Urinary bladder (tissue), 4 donors: ENCODE results near the gene KCNMA1. TPM values are rescaled to one million over a fixed set of nuclear protein-coding genes. Genes with fewer than 3 reads are reported as not detected.

Source experiments
- DNase-seq: peaks from one replicate; pipeline ENCODE4 v3.0.0-alpha.2; 2015; ENCODE audit errors: extremely low spot score
- H3K27ac ChIP-seq: one replicate; pipeline ENCODE4 v1.5.1; 2013; ENCODE audit warnings: low read depth, mild to moderate bottlenecking, moderate library complexity
- H3K36me3 ChIP-seq: one replicate; pipeline ENCODE4 v1.6.1; 2013; ENCODE audit warnings: mild to moderate bottlenecking, moderate library complexity; ENCODE audit not compliant: insufficient read depth
- H3K4me1 ChIP-seq: one replicate; pipeline ENCODE4 v1.6.1; 2013; ENCODE audit warnings: mild to moderate bottlenecking, moderate library complexity; ENCODE audit not compliant: insufficient read depth
- H3K4me3 ChIP-seq: one replicate; pipeline ENCODE4 v1.5.1; 2013; ENCODE audit warnings: low read depth, low read length
- WGBS: extraction: QIAGEN DNeasy Blood & Tissue Kit; methylation state at CpG from one replicate; pipeline ENCODE4 v1.1.7; 2013; 5-methylcytosine and 5-hydroxymethylcytosine counted together
- polyA plus RNA-seq: library from polyadenylated mRNA; stranded (reverse); fragments of 200-250 nt; gene quantifications from one replicate; pipeline ENCODE4 v1.2.3, GENCODE V29; 2013
- total RNA-seq: library from RNA; depleted of rRNA; stranded (reverse); fragments of >200 nt; gene quantifications from one replicate; pipeline ENCODE4 v1.2.3, GENCODE V29; 2014
- donor health status: healthy with polysubstance abuse.
- donor health status: healthy.

KCNMA1 gene
- total and polyA plus RNA-seq, 2 donors: 105 to 107 TPM

GRCh38 chr10:77068272-77068671 lies 569.3 kb downstream of the KCNMA1 start:
- DNase-seq: no peak
- Histone ChIP-seq H3K4me1 (no peaks in the 10 kb centered on the region), H3K4me3 (no peak overlapping the region), H3K27ac (no peak overlapping the region), H3K36me3 (no peaks in the 10 kb centered on the region)
- WGBS: 94% methylated on average over 4 of the region's 4 CpGs

DNA sequence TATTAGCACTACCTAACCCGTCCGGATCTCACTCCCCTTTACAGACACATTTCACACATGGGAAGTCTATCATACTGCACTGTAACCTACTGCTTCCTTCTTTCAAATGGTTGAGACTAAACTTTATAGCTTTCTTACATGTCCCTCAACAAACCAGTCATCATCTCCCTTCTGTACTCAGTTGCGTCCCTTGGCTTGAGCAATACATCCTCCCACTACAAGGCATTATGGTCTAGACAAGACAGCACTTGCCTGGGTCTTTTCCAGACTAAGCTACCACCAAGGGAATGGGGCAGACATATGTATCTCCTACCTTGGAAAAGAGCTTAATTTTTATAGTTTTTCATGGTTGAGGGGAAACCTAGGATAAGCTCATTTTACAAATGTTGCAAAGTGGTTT lies 575.2 kb downstream of the KCNMA1 start:
- no peaks in the 10 kb centered on the region for H3K4me1 ChIP-seq
- DNase-seq: no peak
- H3K36me3 ChIP-seq: no peaks in the 10 kb centered on the region
- 91% methylated on average over 3 of the region's 3 CpGs for WGBS
- no peak overlapping the region for H3K4me3 ChIP-seq
- no peak overlapping the region for H3K27ac ChIP-seq

DNA sequence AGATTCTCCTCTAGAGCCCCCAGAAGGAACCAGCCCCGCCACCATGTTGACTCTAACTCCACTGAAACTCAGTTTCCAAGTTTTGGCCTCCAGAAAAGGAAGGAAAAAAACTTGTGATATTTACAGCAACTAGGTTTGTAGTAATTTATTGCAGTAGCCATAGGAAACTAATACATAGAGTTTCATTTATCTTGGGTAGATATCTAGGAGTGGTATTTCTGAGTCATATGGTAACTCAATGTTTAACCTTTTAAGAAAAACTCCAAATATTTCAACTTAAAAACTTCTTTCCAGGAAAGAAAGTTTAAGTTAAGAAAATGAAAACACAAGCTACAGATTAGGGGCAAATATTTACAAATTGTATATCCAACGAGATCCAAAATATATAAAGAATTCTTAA lies 576.7 kb downstream of the KCNMA1 start:
- no peaks in the 10 kb centered on the region for H3K36me3 ChIP-seq
- no peak overlapping the region for H3K27ac ChIP-seq
- no peaks in the 10 kb centered on the region for H3K4me1 ChIP-seq
- H3K4me3 ChIP-seq: no peak overlapping the region
- 83% methylated on average over 2 of the region's 2 CpGs for WGBS
- no peak for DNase-seq

DNA sequence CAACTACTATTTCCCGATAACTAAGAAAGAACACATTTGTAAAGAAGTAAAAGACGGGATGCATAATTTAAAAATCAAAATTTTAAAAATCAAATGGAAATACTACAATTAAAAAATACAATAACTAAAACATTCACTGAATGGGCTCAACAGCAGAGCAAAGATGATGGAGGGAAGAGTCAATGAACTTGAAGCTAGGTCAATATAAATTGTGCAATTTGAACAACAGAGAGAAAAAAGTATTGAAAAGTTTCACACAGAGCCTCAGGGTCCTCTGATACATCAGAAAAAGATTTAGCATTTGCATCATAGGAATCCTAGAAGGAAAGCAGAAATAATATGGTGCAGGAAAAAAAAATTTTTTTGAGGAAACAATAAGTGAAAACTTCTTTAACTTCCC lies 581.0 kb downstream of the KCNMA1 start:
- DNase-seq: no peak
- H3K36me3 ChIP-seq: no peaks in the 10 kb centered on the region
- H3K27ac ChIP-seq: no peak overlapping the region
- WGBS: 93% methylated on average over 2 of the region's 2 CpGs
- no peaks in the 10 kb centered on the region for H3K4me1 ChIP-seq
- no peak overlapping the region for H3K4me3 ChIP-seq

DNA sequence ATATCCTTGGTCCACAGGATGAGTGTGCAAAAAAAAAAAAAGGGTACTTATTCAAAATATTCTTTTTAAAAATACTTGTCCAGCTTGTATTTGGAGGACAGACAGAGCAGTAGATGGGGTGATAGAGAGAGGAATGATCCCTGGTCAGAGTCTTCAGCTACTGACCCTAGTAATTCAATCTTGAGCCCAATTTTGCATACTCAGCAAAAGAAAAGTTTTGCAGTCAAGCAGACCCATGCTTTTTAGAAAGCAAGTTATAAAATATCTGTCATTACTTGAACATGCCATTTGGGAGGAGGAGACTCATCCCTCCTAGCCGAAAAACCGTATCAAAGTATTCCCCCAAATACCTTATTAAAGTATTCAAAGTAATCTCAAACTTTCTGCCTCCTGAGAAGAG lies 585.0 kb downstream of the KCNMA1 start:
- 89% methylated on average over 2 of the region's 2 CpGs for WGBS
- no peak for DNase-seq
- Histone ChIP-seq H3K36me3 (no peaks in the 10 kb centered on the region), H3K27ac (no peak overlapping the region), H3K4me1 (no peaks in the 10 kb centered on the region), H3K4me3 (no peak overlapping the region)

DNA sequence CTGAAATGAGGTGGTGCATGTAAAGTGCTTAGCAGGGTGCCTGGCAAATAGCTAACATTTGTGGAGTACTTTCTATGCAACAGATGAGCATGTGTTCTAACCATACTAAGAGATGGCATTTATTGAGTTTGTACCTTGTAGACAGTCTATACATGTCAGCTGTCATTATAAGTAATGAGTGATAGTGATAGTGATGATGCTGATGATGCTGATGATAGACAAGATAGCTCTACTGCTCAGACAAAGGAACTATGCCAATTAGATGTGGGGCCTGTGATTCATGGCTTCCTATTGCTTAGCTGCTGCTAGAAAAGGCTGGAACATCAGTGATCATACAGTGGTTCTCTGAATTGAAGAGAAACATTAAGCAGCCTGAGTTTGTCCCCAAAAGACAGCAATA lies 585.8 kb downstream of the KCNMA1 start:
- Histone ChIP-seq H3K4me1 (no peaks in the 10 kb centered on the region), H3K4me3 (no peak overlapping the region), H3K27ac (no peak overlapping the region), H3K36me3 (no peaks in the 10 kb centered on the region)
- DNase-seq: no peak

GRCh38 chr10:77049896-77050295 lies 587.7 kb downstream of the KCNMA1 start:
- no peak overlapping the region for H3K4me3 ChIP-seq
- no peak overlapping the region for H3K27ac ChIP-seq
- H3K4me1 ChIP-seq: no peaks in the 10 kb centered on the region
- WGBS: 84% methylated on average over 3 of the region's 3 CpGs
- no peak for DNase-seq
- no peaks in the 10 kb centered on the region for H3K36me3 ChIP-seq

- H3K4me1 ChIP-seq: no peaks in the 10 kb centered on the region
Measured at GRCh38 chr10:77049146-77049545, 588.5 kb downstream of the KCNMA1 start.

GRCh38 chr10:77045085-77045484 lies 592.5 kb downstream of the KCNMA1 start:
- WGBS: 84% methylated on average over 2 of the region's 2 CpGs
- H3K4me3 ChIP-seq: no peak overlapping the region
- no peaks in the 10 kb centered on the region for H3K4me1 ChIP-seq
- no peaks in the 10 kb centered on the region for H3K36me3 ChIP-seq
- DNase-seq: no peak
- no peak overlapping the region for H3K27ac ChIP-seq

More at GRCh38 chr10:77049146-77049545, 588.5 kb downstream of the KCNMA1 start:
- Histone ChIP-seq H3K36me3 (no peaks in the 10 kb centered on the region), H3K4me3 (no peak overlapping the region), H3K27ac (no peak overlapping the region)
- WGBS: 91% methylated on average over 3 of the region's 3 CpGs
- no peak for DNase-seq

DNA sequence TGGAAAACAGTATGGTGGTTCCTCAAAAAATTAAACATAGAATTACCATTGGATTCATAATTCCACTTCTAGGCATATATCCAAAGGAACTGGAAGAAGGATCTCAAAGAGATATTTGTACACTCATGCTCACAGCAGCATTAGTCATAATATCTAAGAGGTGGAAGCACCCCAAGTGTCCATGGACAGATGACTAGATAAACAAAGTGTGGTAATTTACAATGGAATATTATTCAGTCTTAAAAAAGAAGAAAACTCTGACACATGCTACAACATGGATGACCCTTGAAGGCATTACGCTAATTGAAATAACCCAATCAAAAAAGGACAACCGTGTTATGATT lies 594.2 kb downstream of the KCNMA1 start:
- no peaks in the 10 kb centered on the region for H3K36me3 ChIP-seq
- DNase-seq: no peak
- no peak overlapping the region for H3K27ac ChIP-seq
- WGBS: 95% methylated on average over 2 of the region's 2 CpGs
- H3K4me3 ChIP-seq: no peak overlapping the region
- H3K4me1 ChIP-seq: no peaks in the 10 kb centered on the region

DNA sequence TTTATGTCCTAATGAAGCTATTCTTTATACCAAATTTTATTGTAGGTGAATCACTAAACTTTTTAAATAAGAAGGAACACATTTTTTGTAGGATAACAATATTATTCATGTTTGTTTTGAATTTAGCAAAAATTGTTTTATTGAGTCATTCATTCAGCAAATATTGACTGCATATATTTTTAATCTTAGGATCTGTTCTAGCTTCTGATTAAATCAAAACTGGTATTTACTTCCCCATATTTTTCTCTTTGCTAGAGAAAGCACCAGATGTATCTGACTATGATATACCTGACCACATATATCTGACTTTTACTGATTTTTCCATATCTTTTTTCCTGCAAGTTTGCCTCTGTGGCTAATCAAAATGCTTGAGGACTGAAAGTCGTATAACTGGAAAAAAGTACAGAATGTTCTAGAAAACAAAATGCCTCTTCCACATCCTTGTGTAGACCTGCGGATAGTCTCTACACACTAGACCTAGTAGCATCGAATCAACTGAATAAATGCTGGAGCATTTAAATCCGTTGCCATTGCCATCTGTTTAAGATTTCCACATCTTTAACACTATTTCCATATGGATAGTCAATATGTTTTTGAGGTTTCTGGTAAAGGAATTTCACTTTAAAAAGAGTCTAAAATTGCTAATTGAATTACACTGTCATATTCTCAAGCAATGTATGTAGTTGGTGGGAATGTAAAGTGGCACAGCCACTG lies 594.7 kb downstream of the KCNMA1 start:
- H3K4me3 ChIP-seq: no peak overlapping the region
- H3K4me1 ChIP-seq: no peaks in the 10 kb centered on the region
- no peak overlapping the region for H3K27ac ChIP-seq
- H3K36me3 ChIP-seq: no peaks in the 10 kb centered on the region
- no peak for DNase-seq
- WGBS: 77% methylated on average over 4 of the region's 4 CpGs

GRCh38 chr10:77041636-77042258 lies 595.9 kb downstream of the KCNMA1 start:
- 60% methylated on average over 4 of the region's 4 CpGs for WGBS
- no peaks in the 10 kb centered on the region for H3K36me3 ChIP-seq
- no peak overlapping the region for H3K4me3 ChIP-seq
- no peak for DNase-seq
- no peak overlapping the region for H3K27ac ChIP-seq
- H3K4me1 ChIP-seq: no peaks in the 10 kb centered on the region

GRCh38 chr10:77038407-77038806 lies 599.2 kb downstream of the KCNMA1 start:
- Histone ChIP-seq H3K36me3 (no peaks in the 10 kb centered on the region), H3K4me1 (no peaks in the 10 kb centered on the region), H3K4me3 (no peak overlapping the region), H3K27ac (no peak overlapping the region)
- DNase-seq: no peak
- WGBS: 89% methylated on average over 4 of the region's 4 CpGs

DNA sequence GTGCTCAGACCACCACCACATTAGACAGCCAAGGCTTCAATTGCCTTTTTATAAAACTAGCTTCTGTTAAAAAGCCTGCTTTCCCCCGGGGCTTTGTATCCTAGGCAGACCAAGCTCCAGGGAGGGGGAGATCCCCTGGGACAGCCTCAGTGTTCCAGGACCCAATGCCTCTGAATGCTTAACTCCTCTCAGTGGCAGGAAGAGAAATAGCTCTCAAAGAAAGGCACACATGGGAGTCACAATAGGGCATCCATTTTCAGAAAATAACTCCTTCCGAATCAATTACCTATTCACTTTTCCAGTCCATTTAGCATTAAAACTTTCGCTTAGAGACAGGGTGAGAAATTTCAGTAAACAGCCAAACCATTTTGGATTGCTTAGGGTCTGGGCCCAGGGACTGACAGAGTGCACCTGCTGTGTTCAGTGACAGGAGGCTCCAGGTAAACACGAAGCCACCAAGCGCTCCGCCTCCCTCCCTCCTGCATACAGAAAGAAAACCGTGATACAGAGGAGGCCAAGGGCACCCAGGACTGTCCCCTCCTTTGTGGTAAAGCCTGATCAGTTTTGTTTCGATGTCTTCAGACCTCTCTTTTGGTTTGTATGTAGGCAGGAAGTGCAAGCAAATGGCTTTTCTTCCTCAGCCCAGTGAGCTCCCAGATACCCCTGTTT lies 599.7 kb downstream of the KCNMA1 start:
- 77% methylated on average over 8 of the region's 8 CpGs for WGBS
- H3K4me1 ChIP-seq: no peaks in the 10 kb centered on the region
- H3K27ac ChIP-seq: no peak overlapping the region
- no peaks in the 10 kb centered on the region for H3K36me3 ChIP-seq
- no peak for DNase-seq
- H3K4me3 ChIP-seq: no peak overlapping the region
